ENCODE results near the gene INTS7.

DNA sequence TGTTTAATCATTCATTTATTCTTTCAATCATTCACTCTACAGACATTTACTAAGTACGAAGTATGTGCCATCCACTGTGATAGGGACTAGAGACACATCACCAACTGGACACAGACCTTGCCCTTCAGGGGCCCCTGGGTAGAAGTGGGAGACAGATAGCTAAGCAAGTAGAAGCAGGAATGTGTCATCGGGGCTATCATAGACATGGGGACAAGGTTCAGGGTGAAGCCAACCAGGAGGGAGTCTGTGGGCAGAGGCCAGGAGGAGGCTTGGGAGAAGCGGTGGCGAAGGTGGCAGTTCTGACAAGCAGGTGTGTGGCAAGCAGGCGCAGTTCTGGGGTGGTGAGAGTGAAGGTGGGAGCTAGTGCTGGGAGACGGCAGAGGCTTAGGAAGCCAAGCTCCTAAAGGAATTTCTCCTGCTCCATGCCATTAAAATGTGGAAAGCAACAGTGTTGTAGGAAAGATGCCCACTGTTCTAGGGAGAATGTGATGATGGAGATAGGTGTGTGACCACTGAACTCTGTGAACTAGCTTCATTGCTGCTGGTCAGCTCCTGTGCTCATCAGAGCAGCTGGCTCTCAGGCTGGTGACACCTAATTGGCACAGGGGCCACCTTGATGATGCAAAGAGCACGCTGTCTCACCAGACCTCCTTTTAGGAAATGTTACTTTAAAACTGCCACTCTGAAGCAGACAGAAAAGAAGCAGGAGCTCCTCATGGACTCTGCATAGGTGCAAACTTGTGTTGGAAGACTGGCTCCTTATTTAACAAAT, 125.1 kb downstream of the INTS7 start:
- TF ChIP-seq, protein P1, sequence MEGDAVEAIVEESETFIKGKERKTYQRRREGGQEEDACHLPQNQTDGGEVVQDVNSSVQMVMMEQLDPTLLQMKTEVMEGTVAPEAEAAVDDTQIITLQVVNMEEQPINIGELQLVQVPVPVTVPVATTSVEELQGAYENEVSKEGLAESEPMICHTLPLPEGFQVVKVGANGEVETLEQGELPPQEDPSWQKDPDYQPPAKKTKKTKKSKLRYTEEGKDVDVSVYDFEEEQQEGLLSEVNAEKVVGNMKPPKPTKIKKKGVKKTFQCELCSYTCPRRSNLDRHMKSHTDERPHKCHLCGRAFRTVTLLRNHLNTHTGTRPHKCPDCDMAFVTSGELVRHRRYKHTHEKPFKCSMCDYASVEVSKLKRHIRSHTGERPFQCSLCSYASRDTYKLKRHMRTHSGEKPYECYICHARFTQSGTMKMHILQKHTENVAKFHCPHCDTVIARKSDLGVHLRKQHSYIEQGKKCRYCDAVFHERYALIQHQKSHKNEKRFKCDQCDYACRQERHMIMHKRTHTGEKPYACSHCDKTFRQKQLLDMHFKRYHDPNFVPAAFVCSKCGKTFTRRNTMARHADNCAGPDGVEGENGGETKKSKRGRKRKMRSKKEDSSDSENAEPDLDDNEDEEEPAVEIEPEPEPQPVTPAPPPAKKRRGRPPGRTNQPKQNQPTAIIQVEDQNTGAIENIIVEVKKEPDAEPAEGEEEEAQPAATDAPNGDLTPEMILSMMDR (conservative IDR thresholded peaks at IDR 0.05; ENCODE audit: low read length) = no peak
- TF ChIP-seq EZH2phosphoT487 (IDR thresholded peaks at IDR 0.05; ENCODE audit: borderline replicate concordance) = no peak
